ENCODE measurements around the gene CELF2.
"Not testable (repeated sequence)": the region's sequence is repeated elsewhere in the genome, so short reads cannot be mapped to it uniquely, and the experiment has no call there.

Gene CELF2

DNA sequence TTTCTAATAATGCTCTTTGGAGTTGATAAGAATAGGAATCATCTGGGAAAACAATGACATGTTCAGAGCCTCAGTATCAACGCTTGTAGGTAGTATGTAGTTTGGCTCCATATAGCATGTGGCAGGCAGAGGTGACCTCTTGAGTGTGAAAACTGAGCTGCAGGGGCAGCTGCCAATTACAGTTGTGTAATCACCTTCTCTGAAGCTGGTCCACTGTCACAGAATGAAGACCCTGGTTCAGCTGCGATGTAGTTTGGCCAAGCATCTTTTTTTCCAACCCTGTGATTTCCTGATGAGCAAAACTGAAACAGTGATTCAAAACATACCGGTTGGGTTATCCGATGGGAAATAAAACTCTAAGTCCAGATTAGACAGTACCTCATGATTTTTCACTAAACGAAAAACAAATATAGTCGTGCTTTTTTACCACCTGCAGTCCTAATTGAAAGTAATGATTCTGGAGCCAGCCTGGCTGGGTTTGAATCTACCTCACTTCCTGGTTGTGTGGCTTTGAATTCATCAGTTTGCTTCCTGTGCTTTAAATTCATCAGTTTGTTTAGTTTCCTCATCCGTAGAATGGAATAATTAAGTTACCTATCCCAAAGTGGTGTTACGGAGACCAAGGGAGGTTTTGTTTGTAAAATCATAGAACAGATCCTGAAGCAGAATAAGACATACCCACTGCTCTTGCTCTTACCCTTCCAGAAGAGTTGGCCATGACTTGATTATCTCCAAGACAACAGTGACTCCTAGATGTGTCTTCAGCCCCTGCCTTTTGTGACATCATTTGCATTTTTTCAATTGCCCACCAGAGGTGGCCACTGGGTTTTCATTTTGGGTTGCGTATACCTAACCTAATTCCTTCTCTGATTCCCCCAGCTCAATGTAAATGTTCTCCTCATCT, 87.4 kb downstream of the CELF2 start:
- DNase-seq = no peak

DNA sequence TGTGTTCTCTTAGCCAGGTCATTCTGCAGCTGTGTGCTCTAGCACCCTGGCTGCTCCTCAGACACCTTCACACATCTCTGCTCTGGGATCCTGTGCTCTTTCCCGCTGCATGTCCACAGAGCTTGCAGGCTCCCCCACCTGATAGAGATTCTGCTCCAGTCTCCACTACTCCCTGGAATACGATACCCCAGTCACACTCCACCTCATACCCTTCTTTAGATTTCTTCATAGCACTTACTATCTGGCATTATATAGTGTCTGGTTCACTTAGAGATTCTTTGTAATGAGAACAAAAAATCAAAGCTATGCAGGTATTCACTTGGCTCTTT, 88.0 kb downstream of the CELF2 start:
- DNase-seq = no peak

DNA sequence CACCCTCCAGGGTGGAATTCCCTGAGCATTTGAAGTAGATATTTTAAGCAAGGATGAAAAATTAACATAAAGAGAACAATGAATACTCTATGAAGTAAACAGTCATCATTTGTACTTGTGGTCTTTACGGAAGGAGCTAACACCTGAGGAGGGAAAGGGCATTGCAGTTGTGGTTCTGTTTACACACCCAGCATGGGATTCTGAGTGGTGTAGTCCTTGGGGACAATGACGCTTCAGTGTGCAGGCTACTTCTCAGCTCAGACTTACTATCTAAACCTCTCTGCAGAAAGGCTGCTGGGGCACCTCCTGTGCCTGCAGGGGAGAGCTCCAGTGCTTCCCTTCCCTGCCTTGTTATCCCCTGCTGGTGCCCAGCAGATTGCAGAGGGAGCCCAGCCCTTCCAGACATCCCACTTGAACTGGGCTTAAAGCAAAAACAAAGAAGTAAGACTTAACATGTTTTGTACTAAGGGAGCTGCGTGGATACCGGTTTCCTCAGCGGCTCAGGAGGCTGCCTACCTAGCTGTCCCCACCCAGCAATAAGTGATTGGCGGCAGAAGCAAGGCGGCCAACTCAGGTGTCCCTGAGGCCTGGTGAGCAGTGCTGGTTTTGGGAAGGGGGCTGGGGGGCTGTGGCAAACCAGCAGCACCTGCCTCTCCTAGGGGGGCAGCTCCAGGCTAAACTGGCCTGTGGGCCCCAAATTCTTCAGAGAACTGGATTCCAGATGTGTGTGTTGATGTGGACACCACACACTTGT, 89.1 kb downstream of the CELF2 start:
- no peak for DNase-seq

DNA sequence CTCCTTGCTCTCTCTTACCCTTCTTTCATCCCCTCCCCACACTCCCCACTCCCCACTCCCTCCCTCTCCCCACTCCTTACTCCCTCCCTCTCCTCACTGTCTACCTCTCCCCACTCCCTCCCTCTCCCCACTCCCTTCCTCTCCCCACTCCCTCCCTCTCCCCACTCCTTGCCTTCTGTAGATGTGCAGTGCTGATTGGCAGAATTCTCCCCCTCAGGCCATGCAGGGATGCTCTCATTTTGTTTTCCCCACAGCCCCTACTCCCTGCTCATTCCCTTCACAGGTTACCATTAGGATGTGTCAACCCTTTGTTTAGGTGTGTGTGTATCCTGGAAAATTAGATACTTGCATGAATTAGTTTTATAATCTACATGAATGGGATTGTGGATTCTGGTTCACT, 90.3 kb downstream of the CELF2 start:
- no peak for DNase-seq

DNA sequence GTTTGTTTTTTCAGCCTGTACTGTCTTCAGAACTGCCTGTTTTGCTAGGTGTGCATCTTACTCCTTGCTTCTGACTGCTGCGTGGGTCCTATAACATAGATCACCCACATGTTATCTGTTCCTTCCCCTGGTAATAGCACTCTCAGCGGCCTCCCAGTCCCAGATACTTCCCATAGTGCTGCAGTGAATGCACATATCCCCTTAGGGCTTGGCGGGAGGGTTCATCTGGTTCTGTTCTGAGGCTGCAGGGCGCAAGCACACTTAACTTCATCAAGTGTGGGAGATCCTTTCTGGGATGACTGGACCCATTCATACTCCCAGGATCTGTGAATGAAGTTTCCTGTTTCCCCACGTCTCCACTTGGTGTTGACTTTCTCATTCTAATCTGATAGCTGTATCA, 90.7 kb downstream of the CELF2 start:
- no peak for DNase-seq

DNA sequence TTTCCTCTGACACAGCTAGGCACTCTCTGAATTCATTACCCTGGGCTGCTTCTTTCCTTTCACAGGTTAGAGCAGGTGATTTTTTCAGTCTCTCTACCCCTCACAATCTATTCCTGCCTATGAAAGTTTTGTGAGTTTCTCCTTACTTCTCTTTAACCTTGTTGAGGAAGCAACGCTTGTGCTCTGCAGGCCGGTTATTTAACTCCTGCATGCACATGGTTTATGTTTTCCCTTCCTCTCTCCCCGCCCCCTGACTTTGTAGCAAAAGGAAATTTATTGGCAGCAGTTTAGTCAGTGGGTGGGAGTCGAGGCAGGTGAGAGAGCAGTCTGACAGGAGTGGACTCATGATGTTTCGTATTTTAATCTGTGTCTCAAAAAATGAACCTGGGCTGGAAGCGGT, 91.9 kb downstream of the CELF2 start:
- no peak for DNase-seq

DNA sequence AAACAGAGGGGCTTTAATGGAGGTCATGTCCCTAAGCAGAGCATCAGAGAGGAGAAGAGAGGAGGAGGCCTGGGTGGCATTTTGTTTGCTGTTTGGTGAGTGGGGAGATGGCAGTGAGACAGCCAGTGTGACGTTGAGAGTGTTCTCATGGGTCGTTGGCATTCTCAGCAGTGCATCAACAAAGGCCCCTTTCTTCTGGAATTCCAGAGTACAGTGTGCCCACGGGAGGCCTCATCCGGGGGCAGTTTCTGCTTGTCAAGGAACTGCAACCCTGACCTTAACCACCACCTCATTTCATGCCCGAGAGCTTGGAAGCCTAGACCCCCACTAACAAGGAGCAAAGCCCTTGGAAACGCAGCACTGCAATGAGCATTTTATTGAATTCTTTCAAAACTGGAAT, 92.9 kb downstream of the CELF2 start:
- DNase-seq = no peak

DNA sequence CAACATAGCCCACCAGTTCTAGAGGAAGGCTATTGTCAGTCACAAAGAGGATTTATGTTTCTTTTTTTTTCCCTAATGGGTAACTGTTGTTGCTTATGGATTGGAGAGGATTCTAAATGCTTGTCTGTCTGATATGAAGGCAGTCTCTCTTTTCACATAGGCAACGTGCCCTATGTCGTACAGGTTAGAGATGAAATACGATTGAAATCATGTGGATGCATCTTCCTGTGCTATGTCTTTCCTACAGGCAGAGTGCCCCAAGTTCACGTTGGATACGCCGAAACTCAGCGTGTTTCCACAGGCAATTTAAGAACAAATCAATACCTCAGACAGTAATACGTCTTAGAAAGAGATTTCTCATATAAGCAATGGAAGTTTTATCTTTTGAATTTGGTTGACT, 93.8 kb downstream of the CELF2 start:
- no peak for DNase-seq

DNA sequence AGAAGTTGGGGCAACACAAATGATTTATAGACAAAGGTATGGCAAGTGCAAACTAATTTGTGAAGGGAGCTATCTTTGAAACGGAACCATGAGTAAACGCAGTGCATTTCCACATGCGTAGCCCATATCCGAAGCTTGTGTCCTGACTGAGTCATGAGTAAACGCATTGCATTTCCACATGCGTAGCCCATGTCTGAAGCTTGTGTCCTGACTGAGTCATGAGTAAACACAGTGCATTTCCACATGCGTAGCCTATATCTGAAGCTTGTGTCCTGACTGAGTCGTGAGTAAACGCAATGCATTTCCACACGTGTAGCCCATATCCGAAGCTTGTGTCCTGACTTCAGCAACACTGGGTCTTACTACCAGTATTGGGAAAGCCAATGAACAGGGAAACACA, 95.0 kb downstream of the CELF2 start:
- DNase-seq = no peak

DNA sequence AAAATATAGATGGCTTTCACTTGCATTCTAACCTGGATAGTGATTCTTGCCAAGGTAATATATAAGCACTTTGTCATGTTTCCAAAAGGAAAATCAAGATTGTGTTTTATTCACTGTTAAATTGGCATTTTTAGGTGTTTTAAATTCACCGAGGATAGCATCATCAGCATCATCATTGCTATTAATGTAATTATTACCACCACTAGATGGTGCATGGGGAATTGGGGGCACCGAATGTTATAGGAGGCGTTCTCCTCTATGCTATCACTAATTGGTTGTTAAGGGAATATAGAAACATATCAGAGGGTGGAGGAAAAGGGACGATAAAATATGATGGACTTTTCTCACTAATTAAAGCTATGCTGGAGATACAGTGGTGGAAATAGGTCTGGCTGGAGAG, 95.5 kb downstream of the CELF2 start:
- no peak for DNase-seq

DNA sequence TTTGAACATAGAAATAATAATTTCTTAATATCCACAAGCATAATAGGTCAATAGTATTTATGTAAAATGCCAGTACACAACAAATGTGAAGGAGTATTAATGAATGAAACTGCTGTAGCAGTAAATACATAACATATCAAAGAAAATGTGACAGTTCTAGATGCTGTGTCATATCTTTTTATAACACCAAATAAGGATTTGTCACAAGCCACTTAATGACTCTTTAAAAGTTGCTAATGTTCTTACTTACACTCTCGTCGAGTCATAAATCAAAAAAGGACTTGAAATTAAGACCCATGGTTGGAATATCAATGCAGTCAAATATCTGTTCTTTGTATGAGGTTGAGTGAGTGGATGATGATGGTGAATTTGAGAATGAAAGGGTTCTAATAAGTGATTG, 96.6 kb downstream of the CELF2 start:
- DNase-seq = no peak

DNA sequence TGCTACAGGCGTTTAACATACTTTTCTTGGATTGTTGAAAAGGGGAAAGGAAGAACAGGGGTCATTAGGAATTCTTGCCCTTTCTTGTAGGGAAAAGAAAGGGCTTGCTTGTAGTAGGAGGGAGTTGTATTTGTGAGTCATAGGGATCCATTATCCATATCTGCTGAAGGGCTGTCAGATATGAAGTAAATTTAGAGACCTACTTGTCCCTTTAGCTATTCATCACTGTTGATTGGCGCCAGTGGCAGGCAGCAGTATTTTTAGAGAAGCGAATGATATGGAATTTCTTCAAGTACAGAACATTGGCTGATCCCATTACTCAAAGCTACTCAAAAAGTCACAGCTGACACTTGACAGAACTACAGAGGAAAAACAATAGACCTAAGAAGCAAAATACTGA, 97.7 kb downstream of the CELF2 start:
- no peak for DNase-seq

DNA sequence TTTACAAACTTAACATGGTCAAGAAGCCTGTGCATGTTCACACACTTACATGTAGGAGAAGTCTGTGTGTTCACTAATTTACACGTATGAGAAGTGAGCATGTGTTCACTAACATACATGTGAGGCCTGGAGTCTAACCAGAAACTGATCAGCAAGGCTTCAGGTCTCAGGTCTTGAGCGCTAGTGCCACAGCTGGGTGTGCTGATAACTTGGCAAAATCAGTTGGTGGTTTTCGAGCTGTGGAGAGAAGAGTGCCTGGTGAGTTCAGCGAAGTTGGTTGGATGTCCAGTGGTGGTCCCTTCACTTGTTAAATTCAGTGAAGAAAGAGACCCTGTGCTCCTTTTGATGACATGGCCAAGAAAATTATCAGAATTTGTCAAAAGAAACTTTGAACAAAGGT, 98.7 kb downstream of the CELF2 start:
- DNase-seq = no peak

DNA sequence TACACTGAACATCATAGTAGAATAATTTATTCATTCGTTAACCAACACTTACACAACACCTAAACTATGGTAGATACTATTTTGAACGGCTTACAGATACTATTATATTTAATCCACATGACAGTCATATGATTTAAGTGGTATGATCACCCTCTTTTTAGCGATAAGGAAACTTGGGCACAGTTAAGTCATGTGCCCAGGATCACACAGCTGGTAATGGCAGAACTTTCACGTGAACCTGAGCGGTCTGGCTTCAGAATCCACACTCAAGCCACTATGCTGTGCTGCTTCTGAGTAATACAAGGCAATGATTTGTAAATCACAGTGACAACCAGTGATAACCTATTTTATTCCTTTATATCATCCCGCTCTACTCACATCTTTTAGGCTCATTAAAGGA, 99.1 kb downstream of the CELF2 start:
- no peak for DNase-seq

DNA sequence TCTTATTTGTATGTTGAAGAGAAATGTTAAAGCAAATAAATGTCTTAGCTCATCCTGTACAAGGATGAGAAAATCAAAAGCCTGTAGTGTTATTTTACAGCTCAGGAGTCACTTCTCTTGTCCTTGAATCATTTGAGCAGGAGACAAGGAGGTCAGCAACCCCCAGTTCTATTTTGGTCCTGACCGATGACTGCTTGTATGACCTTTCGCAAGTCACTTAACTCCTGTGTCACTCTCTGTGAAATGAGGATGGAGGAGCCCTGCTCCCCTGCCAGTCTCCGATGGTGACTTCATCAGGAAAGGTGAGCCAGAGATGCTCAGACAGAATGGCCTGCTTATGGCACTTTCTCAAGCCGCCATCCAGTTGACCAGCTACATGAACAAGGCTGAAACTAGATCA, 101.0 kb downstream of the CELF2 start:
- no peak for DNase-seq

DNA sequence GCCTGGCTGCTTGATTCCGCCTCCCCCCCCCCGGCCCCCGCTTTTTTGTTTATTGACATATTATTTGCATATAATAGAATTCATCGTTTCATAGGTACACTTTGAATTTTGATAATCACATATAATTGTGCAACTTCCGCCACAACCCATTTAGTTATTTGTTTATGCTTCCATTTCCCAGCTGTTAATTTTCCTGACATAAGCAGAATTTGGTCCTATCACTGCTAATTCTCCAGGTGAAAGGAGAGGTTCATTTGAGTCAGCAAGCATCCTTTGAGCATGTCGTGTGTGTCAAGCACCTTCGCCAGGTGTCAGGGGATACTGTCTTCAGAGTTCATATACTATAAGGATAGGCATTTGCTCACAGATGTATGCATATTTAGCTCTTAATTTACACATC, 102.2 kb downstream of the CELF2 start:
- DNase-seq = no peak

DNA sequence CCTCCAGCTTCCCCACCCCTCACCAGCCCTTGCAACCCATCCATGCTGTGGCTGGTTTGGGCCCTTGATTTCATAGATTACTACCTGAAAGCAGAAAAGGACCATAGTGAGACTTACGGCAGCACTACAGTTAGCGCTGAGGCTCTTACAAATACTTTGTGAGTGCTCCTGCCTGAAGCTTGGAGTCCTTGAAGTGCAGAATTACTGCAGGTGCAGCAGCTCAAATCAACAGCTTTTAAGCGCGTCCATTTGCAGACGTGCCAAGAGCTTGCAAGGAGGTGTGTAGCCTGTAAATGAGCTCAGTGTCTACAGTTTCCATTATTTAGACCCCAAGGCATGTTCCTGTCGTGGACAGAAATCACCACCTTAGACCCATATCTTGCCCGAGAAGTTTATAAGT, 103.0 kb downstream of the CELF2 start:
- no peak for DNase-seq

DNA sequence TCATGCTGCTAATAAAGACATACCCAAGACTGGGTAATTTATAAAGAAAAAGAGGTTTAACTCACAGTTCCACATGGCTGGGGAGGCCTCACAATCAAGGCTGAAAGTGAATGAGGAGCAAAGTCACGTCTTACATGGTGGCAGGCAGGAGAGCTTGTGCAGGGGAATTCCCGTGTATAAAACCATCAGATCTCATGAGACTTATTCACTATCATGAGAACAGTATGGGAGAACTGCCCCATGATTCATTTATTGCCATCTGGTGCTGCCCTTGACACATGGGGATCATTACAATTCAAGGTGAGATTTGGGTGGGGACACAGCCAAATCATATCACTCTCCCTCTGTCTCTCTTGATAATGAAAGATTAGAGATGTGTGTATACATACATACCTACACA, 106.2 kb downstream of the CELF2 start:
- not testable (repeated sequence) for DNase-seq

DNA sequence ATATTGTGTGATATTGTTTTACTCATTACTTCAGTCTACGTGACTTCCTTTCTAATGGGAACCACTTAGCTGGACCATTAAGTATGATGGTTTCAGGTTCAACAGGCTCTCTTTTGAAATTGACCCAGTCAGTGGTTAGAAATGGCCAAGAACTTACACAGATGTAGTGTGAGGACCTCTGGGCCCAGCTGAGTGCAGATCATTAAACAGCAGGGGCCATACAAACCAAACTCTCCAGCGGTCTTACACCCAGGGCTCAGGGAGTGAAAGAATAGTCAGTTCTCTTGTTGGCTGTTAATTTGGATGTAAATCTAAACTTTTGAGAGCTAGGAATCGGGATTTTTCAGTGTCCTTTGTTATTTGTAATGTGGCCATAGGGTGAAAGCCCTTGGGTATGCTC, 107.3 kb downstream of the CELF2 start:
- no peak for DNase-seq

DNA sequence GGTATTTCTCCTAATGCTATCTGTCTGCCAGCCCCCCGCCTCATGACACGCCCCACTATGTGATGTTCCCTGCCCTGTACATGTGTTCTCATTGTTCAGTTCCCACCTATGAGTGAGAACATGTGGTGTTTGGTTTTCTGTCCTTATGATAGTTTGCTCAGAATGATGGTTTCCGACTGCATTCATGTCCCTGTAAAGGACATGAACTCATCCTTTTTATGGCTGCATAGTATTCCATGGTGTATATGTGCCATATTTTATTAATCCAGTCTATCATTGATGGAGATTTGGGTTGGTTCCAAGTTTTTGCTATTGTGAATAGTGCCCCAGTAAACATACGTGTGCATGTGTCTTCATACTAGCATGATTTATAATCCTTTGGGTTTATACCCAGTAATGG, 109.3 kb downstream of the CELF2 start:
- DNase-seq = not testable (repeated sequence)

DNA sequence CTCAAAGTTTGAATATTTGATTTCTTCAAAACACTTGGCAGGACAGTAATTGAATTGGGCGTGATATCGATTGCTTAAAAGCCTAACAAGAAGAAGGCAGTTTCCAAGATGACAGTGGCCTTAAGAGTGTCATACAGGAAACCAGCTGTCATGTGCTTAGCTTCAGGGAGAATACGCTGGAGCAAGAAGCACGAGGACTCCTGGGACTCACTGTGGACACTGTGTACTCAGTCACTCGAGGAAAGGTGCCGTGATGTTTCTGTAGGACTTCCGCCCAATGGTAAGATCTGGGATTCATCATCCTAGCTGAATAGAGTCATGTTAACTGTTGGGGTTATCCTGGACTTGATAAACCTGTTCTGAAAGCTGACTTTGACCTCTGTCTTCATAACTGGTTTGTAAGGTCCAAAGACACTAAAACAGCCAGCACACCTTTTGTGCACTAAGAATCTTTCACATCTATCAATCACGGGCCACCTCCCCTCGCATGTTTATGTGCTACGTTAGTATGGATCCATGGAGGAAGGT, 113.5 kb downstream of the CELF2 start:
- DNase-seq = no peak

DNA sequence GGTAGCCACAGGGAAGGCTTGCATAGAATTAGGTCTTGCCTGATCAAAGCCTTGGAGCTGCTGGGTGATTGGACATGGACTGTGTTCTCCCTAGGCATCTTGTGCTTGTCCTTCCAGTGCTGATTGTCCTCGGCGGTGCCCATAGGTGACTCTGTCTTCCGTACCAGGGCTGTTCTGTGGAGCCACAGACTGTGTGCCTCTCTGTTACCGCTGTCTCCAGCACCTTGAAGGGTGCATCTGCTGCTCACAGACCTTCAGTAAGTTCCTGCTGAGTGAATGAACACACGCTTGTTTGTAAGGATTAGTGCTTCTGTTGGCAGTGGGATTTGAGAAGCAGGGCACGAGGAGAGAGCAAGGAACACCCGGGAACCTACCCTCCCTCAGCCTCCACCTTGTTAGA, 116.7 kb downstream of the CELF2 start:
- no peak for DNase-seq

DNA sequence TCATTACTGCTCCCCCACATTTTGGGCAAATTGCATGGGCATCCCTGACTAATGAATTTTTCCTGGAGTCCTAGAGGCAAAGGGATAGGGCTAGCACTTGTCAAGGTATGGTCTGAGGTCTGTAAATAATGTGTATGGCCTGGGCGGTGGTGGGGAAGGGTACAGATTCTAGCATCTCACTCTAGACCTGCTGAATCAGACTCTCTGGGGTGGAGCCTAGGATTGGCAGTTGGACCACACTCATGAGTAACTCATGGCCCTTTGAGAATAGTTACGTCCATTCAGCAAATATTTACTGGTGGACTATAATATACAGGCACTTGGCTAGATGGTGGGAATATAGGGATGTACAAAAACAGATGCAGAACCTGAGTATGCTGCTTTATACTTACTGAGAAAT, 118.0 kb downstream of the CELF2 start:
- no peak for DNase-seq

DNA sequence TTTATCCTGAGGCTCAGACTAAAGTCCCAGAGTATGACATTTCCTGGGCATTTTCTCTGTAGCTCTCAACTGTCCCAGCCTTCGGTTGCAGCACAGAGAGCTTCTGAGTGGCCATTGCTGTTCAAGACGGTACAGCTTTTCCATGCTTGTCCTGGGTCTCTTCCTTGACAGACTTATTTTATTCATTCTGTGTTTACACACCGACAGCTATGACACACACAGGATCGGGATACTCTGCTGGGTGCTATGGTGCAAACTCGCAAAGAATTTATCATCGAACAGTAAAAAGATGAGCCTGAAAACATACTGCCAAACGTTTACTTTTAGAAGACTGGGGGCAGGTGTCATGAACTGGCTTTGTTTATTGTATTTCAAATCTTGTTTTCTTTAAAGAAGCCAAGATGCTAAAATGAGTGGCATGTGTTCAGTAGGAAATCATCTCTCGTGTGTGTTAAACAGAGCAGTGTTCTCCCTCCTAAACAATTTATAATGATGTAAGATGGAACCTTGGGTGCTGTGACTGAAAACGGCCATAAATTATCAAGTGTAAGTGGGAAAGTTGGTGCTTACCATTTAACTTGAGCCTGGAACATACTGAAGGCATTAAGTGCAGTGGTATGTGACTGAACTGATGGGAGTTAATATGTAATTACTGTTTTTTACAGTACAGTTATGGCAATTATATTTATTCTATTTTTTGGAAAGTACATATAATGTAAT, 120.8 kb downstream of the CELF2 start:
- DNase-seq = no peak
